NCI-H2029 (cell line): ENCODE measurements around the gene OSCP1.

ENCODE experiments used
- DNase-seq: peaks from one replicate; lab custom pipeline; 2025; lab: John Stamatoyannopoulos, UW

Gene OSCP1

GRCh38 chr1:36382669-36383068 is 67.6 kb downstream of the OSCP1 start:
- no peak for DNase-seq

GRCh38 chr1:36382231-36382630 is 68.0 kb downstream of the OSCP1 start:
- DNase-seq = no peak

GRCh38 chr1:36381405-36381804 is 68.8 kb downstream of the OSCP1 start:
- DNase-seq = no peak

DNA sequence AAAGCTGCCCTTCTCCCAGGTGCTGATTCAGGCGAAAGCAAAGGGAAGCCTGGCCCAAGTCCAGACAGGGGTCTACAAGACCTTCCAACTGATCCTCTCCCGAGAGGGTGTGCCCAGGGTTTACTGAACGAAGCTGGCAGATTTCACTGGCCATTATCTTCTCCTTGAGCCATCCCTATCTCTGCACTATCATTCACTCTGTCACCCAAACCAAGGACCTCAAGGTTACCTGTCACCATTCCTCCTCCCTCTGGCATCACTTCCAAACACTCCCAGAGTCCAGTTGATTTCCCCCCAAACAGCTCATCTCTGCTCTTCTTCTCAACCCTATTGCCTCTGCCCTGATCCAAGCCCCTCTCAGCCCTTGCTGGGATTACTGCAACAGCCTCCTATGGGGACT is 69.5 kb downstream of the OSCP1 start:
- no peak for DNase-seq

- no peak for DNase-seq
Observed at GRCh38 chr1:36380143-36380619, 70.1 kb downstream of the OSCP1 start.

- DNase-seq = no peak
Observed at GRCh38 chr1:36377791-36378492, 72.3 kb downstream of the OSCP1 start.

GRCh38 chr1:36372617-36373016 is 77.6 kb downstream of the OSCP1 start:
- DNase-seq = no peak

- peak; percentile 72 for DNase-seq
Observed at GRCh38 chr1:36369061-36369861, 81.0 kb downstream of the OSCP1 start.
